Heart left ventricle (tissue), 16 donors: Measurements from ENCODE around the gene TAF13. TPM values are rescaled to one million over a fixed set of nuclear protein-coding genes. Genes with fewer than 3 reads are reported as not detected.
A peak's percentile ranks its signal among the peaks of the same experiment; 100 is the strongest.
"Not testable (repeated sequence)": the region's sequence is repeated elsewhere in the genome, so short reads cannot be mapped to it uniquely, and the experiment has no call there.

Source experiments
- ATAC-seq, 4 donors: fragments of 200-7000 bp; cut with Tn5 transposase; one replicate each; pipeline ENCODE4 v1.9.1; 2020 to 2022; ENCODE audit warnings: moderate library complexity in 4 of 4, mild to moderate bottlenecking in 3 of 4, moderate number of reproducible peaks in 1 of 4
- DNase-seq, 5 donors: peaks; one replicate each; pipeline ENCODE4 v3.0.0-alpha.2; 2020
- H3K27ac ChIP-seq, 12 donors: fragments of 200-600 bp; sonication (generic) in 4 of 12; one replicate each; pipeline versions ENCODE4 v1.5.0 to v1.8.0; 2016 to 2022; ENCODE audit warnings: mild to moderate bottlenecking in 2 of 12
- H3K27me3 ChIP-seq, 9 donors: fragments of 200-600 bp; sonication (generic) in 2 of 9; one replicate each; pipeline versions ENCODE4 v1.5.1 to v1.8.0; 2016 to 2022; ENCODE audit warnings: mild to moderate bottlenecking in 3 of 9
- H3K36me3 ChIP-seq, 9 donors: fragments of 200-600 bp; sonication (generic) in 2 of 9; one replicate each; pipeline versions ENCODE4 v1.5.0 to v1.8.0; 2018 to 2022; ENCODE audit warnings: mild to moderate bottlenecking in 2 of 9
- H3K4me1 ChIP-seq, 12 donors: fragments of 200-600 bp; sonication (generic) in 4 of 12; one replicate each; pipeline versions ENCODE4 v1.5.0 to v1.8.0; 2016 to 2022; ENCODE audit warnings: mild to moderate bottlenecking in 3 of 12
- H3K4me3 ChIP-seq, 12 donors: fragments of 200-600 bp; sonication (generic) in 4 of 12; one replicate each; pipeline versions ENCODE4 v1.5.0 to v1.8.0; 2017 to 2022; ENCODE audit warnings: mild to moderate bottlenecking in 9 of 12, moderate library complexity in 4 of 12
- H3K9me3 ChIP-seq, 12 donors: fragments of 200-600 bp; sonication (generic) in 4 of 12; one replicate each; pipeline versions ENCODE4 v1.5.0 to v1.8.0; 2016 to 2022; ENCODE audit warnings: mild to moderate bottlenecking in 1 of 12
- POLR2A ChIP-seq, 2 donors: fragments of 450-650 bp; IDR thresholded peaks; one replicate each; pipeline ENCODE4 v1.6.1; 2017; ENCODE audit warnings: antibody characterized with exemption in 2 of 2, mild to moderate bottlenecking in 2 of 2, moderate library complexity in 2 of 2
- WGBS, 4 donors: extraction: QIAGEN DNeasy Blood & Tissue Kit in 2 of 4; methylation state at CpG; one replicate each; pipeline versions ENCODE4 v1.1.5 to v1.1.7; 2013 to 2018; 5-methylcytosine and 5-hydroxymethylcytosine counted together
- intact Hi-C, 10 donors: fragments of 100-400 bp; cut with DNase I; formaldehyde crosslinking; loops; one replicate each; pipeline versions ENCODE4 v1.11.1 to v1.14.2; 2022
- polyA plus RNA-seq, 2 donors: library from polyadenylated mRNA; stranded (reverse); fragments of 200-250 nt; gene quantifications; one replicate each; pipeline ENCODE4 v1.2.3, GENCODE V29; 2013
- total RNA-seq, 9 donors: library from RNA; depleted of rRNA in 2 of 9; stranded (reverse); fragments of >200 nt in 2 of 9; fragmentation: NEBNext Ultra II Directional in 3 of 9; extraction: Animal tissue kit (Norgen Biotek cat#: 25700) in 3 of 9; gene quantifications; one replicate each; pipeline versions ENCODE4 v1.1.0 to v1.2.4, GENCODE V29; 2016 to 2023
- TF ChIP-seq, protein P1 (sequence below), 12 donors: fragments of 200-600 bp; sonication (generic) in 4 of 12; IDR thresholded peaks; one replicate each; pipeline versions ENCODE4 v1.5.0 to v1.8.0; 2018 to 2022; ENCODE audit warnings: antibody characterized with exemption in 12 of 12, mild to moderate bottlenecking in 5 of 12
- donor health status: ischemic (EF 13 %, LVEDD 7.1; RV severe dilation, severe dysfunction).
- donor health status: healthy with polysubstance abuse.
- donor health status: DM: no; HTN: yes; CAD: no.
- donor health status: DM: no; HTN: no; CAD: no.
- donor health status: ischemic (EF 25% LVEDD 6.9; RV normal size, moderate dysfunction).
- donor health status: ischemic (EF 25% LVEDD 5.7; RV mildly dilated, moderate dysfunction).
- donor health status: healthy.
- donor health status: DM: yes; HTN: yes; CAD: no.
- donor health status: ischemic (EF 35%, LVEDD 5.7; RV mildly dilated, moderate dysfunction).
- donor health status: nonischemic (EF 11% LVEDD 7.7; RV severe dilation, severe dysfunction).
- donor health status: DM: yes; HTN: yes; CAD: no.
- donor health status: PGD.
- donor health status: ischemic (EF 29% LVEDD 5.4; RV normal size, mild dysfunction).
- donor health status: nonischemic (EF 23%, LVEDD 6.1; RV moderate dilation, normal function).

TAF13 gene
- total and polyA plus RNA-seq, 11 donors = 34.8 to 83.9 (median 55.4) TPM

- DNase-seq = no peak
- TF ChIP-seq POLR2A (IDR thresholded peaks at IDR 0.05) = no peak
- TF ChIP-seq, protein P1, sequence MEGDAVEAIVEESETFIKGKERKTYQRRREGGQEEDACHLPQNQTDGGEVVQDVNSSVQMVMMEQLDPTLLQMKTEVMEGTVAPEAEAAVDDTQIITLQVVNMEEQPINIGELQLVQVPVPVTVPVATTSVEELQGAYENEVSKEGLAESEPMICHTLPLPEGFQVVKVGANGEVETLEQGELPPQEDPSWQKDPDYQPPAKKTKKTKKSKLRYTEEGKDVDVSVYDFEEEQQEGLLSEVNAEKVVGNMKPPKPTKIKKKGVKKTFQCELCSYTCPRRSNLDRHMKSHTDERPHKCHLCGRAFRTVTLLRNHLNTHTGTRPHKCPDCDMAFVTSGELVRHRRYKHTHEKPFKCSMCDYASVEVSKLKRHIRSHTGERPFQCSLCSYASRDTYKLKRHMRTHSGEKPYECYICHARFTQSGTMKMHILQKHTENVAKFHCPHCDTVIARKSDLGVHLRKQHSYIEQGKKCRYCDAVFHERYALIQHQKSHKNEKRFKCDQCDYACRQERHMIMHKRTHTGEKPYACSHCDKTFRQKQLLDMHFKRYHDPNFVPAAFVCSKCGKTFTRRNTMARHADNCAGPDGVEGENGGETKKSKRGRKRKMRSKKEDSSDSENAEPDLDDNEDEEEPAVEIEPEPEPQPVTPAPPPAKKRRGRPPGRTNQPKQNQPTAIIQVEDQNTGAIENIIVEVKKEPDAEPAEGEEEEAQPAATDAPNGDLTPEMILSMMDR (IDR thresholded peaks at IDR 0.05) = no peak
- peak; percentile 42 to 78 (median 54) for ATAC-seq
- Histone ChIP-seq H3K27me3 (no peaks in the 10 kb centered on the region), H3K36me3 (peaks cover 0 to 44% (median 40%) of the 10 kb centered on the region in 9 donors), H3K9me3 (no peaks in the 10 kb centered on the region), H3K27ac (peak overlapping the region in 2 of 12 donors; percentile 3 to 42), H3K4me1 (peaks cover 0 to 5% (median 0%) of the 10 kb centered on the region in 12 donors), H3K4me3 (no peak overlapping the region)
- 50 to 64% (median 52%) methylated on average over 4 of the region's 4 CpGs for WGBS, 4 donors
- intact Hi-C loops = no loop called here
Measured at GRCh38 chr1:109061183-109061582, 14.6 kb downstream of the TAF13 start.

- intact Hi-C loops = no loop called here
- Histone ChIP-seq H3K4me3 (no peak overlapping the region), H3K36me3 (peaks cover 0 to 39% (median 35%) of the 10 kb centered on the region in 9 donors), H3K9me3 (no peaks in the 10 kb centered on the region), H3K4me1 (peaks cover 0 to 5% (median 0%) of the 10 kb centered on the region in 12 donors), H3K27me3 (no peaks in the 10 kb centered on the region), H3K27ac (peak overlapping the region in 1 of 12 donors; percentile 3)
- no peak for DNase-seq
- 87 to 93% (median 90%) methylated on average over 7 of the region's 7 CpGs for whole genome bisulfite sequencing, 4 donors
- no peak for ATAC-seq
- no peak for TF ChIP-seq POLR2A (IDR thresholded peaks at IDR 0.05)
- TF ChIP-seq, protein P1 (IDR thresholded peaks at IDR 0.05) = no peak
Measured at GRCh38 chr1:109060707-109061106, 15.1 kb downstream of the TAF13 start.

GRCh38 chr1:109059026-109059425 lies 16.8 kb downstream of the TAF13 start:
- no peaks in the 10 kb centered on the region for H3K9me3 ChIP-seq
- ATAC-seq (no peak), DNase-seq (no peak)
- H3K4me1 ChIP-seq = peaks cover 0 to 5% (median 0%) of the 10 kb centered on the region in 12 donors
- H3K36me3 ChIP-seq = peaks cover 0 to 22% (median 18%) of the 10 kb centered on the region in 9 donors
- H3K4me3 ChIP-seq = no peak overlapping the region
- TF ChIP-seq POLR2A (IDR thresholded peaks at IDR 0.05) = no peak
- TF ChIP-seq, protein P1 (IDR thresholded peaks at IDR 0.05) = no peak
- no peaks in the 10 kb centered on the region for H3K27me3 ChIP-seq
- H3K27ac ChIP-seq = no peak overlapping the region
- intact Hi-C loops = no loop called here

- intact Hi-C loops = no loop called here
- WGBS, 4 donors = 85 to 94% (median 91%) methylated on average over 3 of the region's 3 CpGs
- no peak for ATAC-seq
Measured at GRCh38 chr1:109056064-109056463, 19.7 kb downstream of the TAF13 start.

GRCh38 chr1:109052145-109052544 lies 23.7 kb downstream of the TAF13 start:
- H3K27ac ChIP-seq, H3K27me3 ChIP-seq, intact Hi-C loops, H3K9me3 ChIP-seq, ATAC-seq, H3K4me3 ChIP-seq, H3K4me1 ChIP-seq, DNase-seq, H3K36me3 ChIP-seq: not testable (repeated sequence)
- WGBS, 4 donors = 92 to 96% (median 95%) methylated on average over 3 of the region's 3 CpGs

More at GRCh38 chr1:109056064-109056463, 19.7 kb downstream of the TAF13 start:
- no peaks in the 10 kb centered on the region for H3K27me3 ChIP-seq
- no peaks in the 10 kb centered on the region for H3K36me3 ChIP-seq
- DNase-seq = no peak
- no peaks in the 10 kb centered on the region for H3K9me3 ChIP-seq
- no peak overlapping the region for H3K4me3 ChIP-seq
- TF ChIP-seq, protein P1 (IDR thresholded peaks at IDR 0.05) = no peak
- no peak for TF ChIP-seq POLR2A (IDR thresholded peaks at IDR 0.05)
- no peaks in the 10 kb centered on the region for H3K4me1 ChIP-seq
- no peak overlapping the region for H3K27ac ChIP-seq
